GM18498 (cell line): Measurements from ENCODE around the gene SCYL3.
"Not testable (repeated sequence)": the region's sequence is repeated elsewhere in the genome, so short reads cannot be mapped to it uniquely, and the experiment has no call there.

ENCODE experiments used
- ATAC-seq: cut with Tn5 transposase; IDR thresholded peaks from one replicate; pipeline ENCODE4 v1.9.1; 2021; ENCODE audit warnings: mild to moderate bottlenecking, moderate library complexity; ENCODE audit not compliant: unreplicated experiment

The SCYL3 gene, protein sequence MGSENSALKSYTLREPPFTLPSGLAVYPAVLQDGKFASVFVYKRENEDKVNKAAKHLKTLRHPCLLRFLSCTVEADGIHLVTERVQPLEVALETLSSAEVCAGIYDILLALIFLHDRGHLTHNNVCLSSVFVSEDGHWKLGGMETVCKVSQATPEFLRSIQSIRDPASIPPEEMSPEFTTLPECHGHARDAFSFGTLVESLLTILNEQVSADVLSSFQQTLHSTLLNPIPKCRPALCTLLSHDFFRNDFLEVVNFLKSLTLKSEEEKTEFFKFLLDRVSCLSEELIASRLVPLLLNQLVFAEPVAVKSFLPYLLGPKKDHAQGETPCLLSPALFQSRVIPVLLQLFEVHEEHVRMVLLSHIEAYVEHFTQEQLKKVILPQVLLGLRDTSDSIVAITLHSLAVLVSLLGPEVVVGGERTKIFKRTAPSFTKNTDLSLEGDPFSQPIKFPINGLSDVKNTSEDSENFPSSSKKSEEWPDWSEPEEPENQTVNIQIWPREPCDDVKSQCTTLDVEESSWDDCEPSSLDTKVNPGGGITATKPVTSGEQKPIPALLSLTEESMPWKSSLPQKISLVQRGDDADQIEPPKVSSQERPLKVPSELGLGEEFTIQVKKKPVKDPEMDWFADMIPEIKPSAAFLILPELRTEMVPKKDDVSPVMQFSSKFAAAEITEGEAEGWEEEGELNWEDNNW

DNA sequence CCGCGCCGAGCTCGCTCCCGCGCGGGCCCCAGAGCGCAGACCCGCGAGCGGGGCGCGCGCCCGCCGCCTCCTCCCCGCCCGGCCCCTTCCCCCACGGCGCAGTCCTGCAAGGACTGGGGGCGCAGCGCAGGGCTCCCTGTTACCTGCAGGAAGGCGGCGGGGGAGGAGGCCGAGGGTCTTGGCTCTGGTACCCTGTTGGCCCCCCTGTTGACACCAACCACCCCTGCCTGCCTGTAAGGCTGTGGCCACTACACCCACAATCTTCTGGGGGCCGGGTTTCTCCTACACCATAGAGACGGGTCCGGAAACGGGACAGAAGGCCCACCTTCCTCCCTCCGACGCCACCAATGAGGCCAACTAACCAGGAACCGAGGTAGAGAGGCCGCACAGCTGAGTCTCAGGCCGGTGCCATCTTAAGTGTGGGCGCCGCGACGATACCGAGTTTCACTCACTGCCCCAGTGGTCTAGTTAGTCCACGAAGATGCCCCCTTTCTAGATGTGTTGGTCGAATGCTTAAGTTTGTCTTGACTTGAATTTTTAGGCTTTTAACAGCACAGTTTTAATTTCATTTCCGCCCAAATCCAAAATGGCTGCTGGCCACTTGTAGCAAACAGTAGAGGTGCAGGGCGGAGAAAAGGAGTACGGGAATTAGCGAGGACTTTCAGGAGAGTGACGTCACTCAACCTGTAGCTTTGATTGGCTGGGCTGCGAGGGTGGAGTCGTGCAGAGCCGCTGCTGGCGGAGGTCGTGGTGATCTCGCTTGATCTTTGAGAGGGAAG, at the start of gene SCYL3:
SCYL3 (minus strand) TSS at position 252 of the 779 bp plus-strand sequence. CDS start 5,056 bp downstream, outside the sequence.
- ATAC-seq, result peak; percentile 84

DNA sequence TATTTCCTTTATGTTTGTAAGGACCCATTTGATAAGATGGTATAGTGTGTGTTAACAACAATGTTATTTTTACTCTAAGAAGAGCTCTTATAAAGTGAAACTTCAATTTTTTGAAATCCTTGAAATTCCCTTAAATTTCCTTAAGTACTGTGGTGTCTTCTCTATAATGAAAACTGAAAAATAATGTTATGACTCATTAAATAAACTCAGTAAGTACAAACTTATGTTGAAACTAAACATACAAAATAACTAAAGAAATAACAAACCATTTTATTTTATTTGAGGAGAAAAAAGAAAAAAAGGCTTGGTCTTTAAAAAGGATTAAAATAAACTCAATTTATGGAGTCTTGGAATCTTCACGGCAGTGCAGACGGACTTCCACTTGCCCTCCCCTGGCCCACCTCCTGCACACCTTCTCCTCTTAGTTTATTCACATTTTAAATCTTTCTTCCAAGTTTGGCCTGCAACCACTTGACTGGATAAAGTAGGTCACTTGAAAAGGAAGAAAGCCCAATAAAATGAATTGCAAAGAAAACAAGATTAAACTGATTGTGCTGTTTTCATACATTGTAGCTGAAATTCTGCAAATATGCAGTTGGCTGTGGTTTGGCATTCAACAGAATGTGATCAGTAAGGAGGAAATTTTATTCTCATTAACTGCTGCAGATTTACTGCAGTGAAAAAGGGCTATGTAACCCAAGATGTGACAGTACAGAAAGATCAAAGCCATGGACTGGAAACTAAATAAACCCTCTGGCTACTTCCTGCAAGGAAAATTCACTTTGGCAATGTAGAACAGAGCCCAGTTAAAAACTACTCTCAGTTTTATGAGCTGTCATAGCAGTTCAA, 48.5 kb upstream of the SCYL3 start:
- no peak for ATAC-seq

DNA sequence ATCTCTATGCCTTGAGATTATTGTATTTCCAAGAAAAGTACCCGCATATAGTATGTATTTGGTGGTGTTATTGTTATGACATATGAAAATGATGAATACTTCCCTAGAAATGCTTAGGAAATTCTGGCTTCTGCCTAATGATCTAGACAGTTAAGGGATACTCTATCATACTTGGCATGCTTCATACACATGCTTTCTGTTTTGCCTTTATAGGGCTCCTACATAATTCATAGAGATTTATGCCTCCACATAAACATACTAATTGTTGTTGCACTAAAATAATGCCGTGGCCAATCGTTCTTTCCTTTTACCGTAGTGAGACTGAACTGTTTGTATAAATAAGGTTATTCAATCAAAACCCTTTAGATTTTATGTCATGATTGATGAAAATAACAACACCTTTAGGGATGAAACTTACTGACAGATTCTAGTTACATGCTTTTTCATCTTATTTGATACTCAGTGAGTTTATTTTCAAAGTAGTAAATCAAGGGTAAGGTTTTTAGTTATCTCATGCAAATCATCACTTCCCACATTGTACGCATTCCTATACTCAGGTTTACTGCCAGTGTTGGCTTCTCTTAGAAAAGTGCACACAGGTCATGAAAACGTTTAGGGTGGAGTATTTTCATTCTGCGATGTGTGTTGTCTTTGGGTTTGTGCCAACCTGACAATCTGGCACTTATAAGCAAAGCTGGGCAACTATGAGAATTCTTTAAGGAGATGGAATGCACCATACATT, 40.5 kb upstream of the SCYL3 start:
- ATAC-seq, result no peak

DNA sequence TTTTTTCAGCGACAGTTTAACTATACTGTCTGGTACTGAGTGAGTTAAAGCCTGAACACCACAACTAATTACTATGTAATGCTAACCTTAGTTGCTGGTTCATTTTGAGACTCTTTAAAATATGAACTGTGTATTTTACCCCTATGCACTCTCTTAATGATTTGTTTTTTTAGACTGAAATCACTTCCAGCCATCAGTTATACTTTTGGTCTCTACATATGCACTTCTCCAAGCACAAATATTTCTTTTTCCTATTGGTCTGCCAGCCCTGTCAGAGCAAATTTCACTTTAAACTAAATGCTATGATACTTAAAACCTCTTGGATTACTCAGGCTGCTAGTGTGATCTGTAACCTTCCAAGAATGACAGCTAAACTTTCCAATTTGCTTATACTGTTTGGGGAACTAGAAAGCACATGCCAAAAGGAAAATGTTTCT, 38.1 kb upstream of the SCYL3 start:
- no peak for ATAC-seq

DNA sequence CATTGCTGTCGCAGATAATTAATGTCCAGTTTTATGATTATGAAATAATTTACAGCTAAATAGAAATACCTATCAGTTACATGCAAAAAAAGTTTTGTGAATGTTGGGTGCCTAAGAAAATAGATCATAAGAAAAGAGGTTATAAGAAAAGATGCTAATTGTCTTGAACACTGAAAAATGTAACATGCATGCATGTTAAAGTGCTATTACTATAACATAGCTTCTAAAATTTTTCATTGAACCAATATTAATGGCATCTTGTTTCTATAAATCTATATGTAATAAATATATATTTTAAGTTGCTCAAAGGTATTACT, 35.5 kb upstream of the SCYL3 start:
- ATAC-seq, result no peak

DNA sequence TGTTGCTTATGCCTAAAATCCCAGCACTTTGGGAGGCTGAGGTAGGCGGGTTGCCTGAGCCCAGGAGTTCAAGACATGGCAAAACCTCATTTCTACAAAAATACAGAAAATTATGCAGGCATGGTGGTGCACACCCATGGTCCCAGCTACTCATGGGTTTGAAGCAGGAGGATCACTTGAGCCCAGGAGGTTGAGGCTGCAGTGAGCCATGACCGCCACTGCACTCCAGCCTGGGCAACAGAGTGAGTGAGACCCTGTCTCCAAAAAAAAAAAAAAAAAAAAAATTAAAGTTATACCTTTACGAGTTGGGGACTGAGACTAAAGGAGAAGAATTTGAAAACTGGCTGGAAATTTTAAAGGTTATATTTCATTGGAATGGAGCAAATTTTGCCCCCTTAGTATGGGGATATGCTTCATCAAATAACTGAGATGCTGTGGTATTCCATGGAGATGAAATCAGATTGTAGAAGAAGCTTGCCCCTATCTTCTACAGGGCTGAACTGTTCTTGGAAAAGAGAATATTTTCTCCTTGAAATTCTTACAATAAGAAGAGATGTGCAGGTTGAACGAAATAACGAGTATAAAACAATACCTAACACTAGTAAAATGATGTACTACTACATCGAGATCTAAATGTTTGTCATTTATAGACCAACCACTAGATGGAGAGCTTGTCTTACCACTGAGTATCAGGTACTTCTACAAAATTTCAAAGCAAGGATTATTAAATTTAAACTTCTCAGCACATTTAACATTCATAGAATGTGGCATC, 34.9 kb upstream of the SCYL3 start:
- peak; percentile 72 for ATAC-seq

DNA sequence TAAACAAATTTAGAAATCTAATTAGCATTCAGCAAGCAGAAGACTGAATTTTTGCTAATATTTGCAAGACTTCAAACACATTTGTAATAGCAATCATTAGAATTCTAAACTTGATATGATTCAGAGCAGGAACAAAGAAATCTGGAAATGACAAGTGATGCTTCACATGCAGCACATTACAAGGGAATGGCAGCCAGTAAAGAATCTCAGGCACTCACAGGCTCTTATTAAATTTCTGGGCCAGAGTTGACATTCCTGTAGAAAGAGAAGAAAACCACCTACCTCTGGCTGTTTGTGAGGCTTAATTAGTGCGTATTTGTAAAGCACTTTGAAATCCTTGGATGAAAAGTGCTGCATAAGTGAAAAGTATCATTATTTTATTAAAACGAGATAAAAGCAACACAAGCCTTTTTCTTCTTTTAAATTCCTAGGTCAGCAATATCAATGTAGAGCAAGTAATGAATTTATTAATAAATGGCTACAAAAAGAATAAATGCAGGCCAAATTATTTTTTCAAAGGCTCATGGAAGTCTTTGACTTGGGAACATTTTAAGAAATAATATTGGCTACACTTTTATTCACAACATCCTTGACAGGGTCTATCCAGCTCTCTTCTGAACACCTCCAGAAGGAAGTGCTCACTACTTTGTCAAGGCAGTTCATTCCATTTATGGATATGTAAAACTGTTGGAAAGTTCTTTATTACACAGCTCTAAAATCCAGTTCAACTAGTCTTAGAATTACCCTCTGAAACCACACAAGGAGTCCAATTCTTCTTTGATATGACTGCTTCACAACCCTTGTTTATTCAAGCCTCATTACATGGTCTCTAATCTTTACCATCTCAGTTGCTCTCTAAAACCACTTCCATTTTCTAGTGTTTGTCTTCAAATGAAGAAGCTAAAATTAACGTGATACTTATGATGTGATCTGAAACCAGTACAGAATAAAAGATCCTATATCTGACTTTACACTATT, 32.1 kb upstream of the SCYL3 start:
- peak; percentile 79 for ATAC-seq

DNA sequence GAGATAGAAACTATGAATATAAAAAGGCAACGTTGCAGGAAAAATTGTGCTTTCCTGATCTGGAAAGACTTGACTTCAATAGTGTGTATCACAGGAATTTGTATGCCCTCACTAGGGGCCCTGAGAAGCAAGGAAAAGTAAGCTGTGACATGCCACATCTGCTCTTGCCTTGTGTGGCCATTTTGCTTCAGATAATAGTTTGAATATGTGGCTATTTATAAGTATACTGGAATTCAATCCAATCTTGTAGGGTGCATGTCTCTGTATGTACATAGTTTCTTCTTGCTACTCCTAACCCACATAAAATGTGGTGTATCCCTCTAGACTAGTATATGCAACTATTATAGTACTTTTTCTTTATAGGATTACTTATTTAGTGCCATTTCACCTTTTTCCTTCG, 31.1 kb upstream of the SCYL3 start:
- ATAC-seq, result no peak

DNA sequence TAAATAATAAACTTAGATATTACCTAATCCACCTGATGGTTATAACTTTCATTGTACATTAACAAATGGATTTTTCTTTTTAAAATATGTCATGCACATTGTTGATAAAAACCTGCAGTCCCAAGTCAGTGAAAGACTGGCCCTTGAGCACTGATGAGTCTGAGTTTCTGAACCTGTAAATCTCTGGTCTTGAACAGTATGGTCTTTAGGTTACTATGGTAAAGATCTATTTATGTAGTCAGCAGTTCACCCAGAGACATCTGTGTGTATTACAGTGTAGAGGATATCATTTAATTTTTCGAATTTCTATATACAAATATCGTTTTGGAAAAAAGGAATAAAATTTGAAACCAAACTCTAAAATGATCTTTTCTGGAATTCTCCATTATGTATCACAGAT, 30.4 kb upstream of the SCYL3 start:
- no peak for ATAC-seq

DNA sequence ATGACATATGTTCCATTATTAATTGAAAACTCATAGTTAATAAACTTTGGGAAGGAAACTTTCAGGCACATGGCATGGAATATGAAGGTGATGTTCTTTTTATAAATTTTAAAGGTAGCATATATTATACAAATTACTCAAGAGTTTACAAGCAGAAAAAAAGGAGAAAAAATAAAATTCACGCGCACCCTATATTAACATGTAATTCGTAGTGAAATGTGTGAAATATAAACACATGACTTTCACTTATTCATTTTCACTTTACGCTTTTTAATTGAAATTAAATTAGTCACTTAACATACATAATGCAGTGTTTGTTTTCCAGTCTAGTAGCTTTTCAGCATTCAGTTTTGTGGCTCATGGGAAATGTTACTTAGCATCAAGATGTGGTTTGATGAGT, 27.4 kb upstream of the SCYL3 start:
- ATAC-seq, result no peak

DNA sequence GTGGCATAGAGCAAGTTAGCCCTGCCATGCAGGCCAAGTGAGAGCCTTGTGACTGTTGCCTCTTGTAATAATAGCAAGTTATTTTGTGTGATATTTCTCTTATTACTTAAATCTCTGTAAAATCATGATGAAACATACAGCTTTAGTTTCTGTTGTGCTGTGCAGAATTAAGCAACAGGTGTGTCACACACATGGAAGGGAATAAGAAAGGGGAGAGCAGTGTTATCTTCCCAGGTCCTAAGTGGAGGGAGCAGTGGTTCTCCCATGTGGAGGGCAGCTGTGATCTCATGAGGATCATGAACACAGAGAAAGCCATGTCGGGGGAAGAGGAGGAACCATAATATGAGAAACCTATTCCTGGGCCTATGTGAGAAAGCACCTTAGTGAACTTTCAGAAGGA, 25.2 kb upstream of the SCYL3 start:
- ATAC-seq, result no peak

DNA sequence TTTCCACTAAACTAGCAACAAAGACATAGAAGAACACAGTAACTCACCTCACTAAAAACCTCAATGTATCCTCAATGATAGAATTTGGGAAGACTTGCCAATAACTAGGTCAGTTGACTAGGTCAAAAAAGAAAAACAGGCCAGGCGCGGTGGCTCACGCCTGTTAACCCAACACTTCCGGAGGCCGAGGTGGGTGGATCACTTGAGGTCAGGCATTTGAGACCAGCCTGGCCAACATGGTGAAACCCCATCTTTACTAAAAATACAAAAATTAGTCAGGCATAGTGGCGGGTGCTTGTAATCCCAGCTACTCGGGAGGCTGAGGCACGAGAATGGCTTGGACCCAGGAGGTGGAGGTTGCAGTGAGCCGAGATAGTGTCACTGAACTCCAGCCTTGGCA, 24.5 kb upstream of the SCYL3 start:
- not testable (repeated sequence) for ATAC-seq

DNA sequence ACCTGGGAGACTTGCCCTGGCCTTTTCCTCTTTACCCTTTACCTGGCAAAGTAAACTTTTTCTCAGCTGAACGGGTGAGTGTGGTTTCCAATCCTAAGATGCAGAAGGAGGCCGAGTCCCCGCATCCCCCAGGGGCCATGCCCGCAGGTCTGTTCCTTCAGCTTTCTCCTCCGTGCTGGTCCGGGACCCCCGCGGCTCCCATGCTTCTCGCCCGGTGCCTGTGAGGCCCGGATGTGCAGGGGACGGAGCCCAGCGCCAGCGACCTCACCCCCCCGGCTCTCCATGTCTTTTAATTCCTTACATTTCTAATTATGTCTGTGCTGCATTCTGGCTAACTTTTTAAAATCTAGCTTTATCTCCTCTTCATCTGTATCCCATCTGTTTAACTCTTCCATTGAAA, 21.5 kb upstream of the SCYL3 start:
- ATAC-seq, result no peak

DNA sequence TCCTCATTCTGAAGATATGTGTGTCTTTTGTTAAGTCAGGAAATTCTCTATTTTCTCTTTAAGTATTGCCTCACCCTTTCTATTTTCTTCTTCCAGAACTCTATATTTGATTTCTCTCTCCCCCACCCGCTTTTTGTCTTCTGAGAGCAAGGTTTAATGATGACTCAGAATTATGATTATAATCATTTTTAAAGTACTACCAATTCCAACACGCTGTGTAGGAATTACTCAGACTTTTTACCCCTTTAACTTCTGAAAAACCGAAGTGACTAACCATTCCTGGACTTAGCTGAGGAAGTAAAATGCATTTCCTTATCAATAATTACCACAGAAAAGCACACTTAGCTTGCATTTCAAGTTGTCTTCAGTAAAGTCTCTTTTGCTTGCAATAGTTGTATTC, 20.8 kb upstream of the SCYL3 start:
- no peak for ATAC-seq

DNA sequence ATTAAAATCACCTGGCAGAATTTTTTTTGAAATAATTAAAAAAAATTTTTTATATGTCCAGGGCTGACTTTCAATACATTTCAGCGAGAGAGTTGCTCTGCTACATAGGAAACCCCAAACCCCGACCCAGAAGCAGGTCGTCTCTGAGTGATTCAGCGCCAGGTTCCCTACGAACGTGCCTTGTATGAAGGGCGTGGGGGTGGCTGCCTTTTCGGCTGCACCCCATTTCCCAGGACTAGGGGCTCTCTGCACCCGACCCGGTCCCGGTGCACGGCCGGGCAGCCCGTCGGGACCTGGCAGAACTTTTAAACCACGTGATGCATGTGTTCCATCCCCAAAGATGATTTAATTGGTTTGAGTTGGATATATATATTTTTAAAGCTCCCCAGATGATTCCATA, 15.8 kb upstream of the SCYL3 start:
- ATAC-seq, result no peak

DNA sequence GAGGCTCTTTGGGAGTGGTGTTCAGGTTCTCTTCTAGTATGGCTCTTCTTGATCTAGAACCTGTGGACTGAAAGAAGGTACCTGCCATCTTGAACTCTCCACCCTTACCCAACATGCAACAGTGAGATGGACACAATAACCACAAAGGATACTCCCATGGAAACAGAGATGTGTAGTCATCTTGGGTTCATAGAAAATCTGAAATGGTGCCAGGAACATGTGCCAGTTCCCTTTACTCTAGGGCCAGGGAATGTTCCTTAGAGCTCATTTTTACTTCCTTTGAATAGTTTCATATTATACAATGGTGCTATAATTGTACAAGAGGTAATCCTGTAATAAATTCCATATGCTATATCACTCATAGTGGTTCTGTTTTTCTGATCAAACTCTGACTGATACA, 13.2 kb upstream of the SCYL3 start:
- ATAC-seq, result no peak

DNA sequence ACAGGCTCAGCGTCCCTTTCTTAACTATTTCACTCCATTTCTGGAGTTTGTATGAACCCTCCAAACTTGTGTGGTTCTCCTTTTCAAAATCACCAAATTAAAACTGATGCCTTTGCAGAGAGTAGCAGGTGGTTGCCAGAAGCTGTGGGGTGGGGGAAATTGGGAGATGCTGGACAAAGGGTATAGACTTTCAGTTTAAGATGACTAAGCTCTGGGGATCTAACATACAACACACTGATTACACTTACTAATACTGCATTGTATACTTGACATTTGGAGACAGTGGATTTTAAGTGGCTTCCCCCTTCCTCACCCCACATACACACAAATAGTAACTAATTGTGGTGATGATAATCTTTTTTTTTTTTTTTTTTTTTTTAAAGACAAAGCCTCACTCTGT, 11.1 kb upstream of the SCYL3 start:
- no peak for ATAC-seq

DNA sequence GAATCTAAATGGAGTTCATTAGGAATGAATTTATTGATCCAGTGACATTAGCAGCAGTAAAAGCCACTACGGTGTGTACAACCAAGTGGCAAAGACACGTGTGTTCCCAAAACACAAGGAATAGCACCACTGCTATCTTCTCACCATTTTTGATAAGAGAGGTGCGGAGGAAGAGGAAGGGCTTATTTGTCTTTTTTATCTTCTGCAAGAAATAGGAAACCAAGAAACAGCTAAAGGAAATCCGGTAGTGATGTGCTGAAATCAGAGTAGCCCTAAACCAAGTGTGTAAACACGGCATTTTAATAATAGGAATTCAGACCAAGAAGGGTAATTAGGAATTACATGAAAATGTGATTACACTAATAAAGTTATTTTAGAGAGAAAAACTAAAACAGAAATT, 9.1 kb upstream of the SCYL3 start:
- ATAC-seq, result no peak
